ENCODE measurements around the gene MROH9. TPM values are rescaled to one million over a fixed set of nuclear protein-coding genes. Genes with fewer than 3 reads are reported as not detected.
"Not testable (repeated sequence)": the region's sequence is repeated elsewhere in the genome, so short reads cannot be mapped to it uniquely, and the experiment has no call there.

MROH9 gene, protein sequence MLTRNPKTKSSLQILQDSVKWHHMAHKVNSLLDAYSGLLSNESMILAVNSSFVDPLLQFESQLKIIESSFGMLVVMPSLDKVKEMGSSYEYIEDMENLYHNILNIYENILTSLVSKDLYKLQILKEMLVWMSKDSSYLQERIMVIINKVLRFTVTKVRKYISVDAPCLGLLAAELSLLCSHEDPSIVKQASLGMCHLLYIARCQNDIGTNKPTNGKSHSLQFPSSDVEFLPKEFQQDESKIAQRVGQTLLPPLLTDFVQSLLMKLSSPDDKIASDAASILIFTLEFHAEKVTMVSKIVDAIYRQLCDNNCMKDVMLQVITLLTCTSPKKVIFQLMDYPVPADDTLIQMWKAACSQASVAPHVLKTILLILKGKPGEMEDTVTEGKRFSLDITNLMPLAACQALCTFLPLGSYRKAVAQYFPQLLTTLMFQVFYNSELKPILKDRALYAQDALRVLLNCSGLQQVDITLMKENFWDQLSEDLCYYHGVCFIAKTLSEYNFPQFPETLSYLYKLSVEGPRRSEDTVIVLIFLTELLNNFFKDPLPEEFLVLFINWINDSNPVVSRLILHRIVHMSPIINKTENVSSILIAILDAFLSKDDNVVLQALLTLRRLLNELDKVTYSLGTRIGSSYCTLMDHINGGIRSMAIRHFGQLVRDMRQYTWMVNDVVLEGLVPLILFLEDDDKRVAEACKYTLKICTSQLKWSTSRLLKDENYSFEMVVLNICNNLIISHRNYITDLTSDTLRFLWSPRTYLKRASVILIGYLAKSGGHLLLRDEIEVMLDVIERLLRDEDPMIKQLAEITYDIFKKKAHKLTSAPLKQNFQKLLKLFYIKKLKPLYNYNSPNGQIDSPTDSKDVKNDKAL
- not detected for total RNA-seq
- polyA plus RNA-seq: not detected

DNA sequence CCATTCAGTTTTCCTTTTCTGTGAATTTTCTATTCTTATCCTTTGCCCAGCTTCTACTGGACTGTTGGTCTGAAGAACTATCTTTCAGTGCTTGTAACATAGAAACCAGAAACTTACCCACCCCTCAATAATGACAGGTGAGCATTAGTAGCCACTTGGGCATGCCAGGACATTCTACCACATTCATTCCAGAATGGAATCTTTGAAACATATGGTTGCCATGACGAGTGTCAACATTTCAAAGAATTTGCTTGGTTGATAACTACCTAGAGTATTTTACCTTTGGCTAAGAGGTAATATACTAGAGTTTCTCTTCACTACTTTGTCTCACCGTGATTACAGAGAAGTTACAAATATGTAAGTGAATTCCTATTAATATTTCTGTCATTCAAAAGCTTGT lies at the start of gene MROH9:
TSS of gene MROH9 (plus strand) at position 304 of the 400 bp plus-strand sequence. CDS start 10,023 bp downstream, outside the sequence.
- no peaks in the 10 kb centered on the region for H3K36me3 ChIP-seq (ENCODE audit: insufficient read depth)
- no peak within 1 kb of the TSS for H3K27ac ChIP-seq (ENCODE audit: low read depth)
- no peak for DNase-seq (ENCODE audit: extremely low spot score)
- H3K4me3 ChIP-seq (ENCODE audit: low read depth, low read length): no peak within 1 kb of the TSS
- 81% methylated on average over 2 of the region's 2 CpGs for WGBS
- no peaks in the 10 kb centered on the region for H3K4me1 ChIP-seq (ENCODE audit: insufficient read depth)

DNA sequence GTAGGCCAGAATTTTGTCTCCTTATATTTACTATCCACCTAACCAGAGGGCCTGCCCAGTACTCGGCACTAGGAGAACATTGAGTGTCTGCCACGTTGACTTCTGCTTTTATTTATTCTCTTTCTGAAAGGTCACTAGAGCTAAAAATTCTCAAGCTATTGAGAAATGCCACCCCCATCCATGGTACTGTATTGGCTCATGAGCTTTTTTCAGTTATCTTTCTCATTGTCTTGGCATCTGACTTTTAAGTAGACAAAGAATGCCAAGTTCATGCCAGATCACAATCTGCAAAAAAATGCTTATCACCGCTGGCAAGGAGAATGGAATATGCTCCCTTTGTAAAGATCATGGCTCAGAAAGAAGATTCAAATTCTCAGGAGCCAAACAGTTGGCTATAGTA lies 49.8 kb upstream of the MROH9 start:
- H3K4me3 ChIP-seq (ENCODE audit: low read depth, low read length): no peak overlapping the region
- 57% methylated on average over 3 of the region's 3 CpGs for WGBS
- no peak for DNase-seq (ENCODE audit: extremely low spot score)

DNA sequence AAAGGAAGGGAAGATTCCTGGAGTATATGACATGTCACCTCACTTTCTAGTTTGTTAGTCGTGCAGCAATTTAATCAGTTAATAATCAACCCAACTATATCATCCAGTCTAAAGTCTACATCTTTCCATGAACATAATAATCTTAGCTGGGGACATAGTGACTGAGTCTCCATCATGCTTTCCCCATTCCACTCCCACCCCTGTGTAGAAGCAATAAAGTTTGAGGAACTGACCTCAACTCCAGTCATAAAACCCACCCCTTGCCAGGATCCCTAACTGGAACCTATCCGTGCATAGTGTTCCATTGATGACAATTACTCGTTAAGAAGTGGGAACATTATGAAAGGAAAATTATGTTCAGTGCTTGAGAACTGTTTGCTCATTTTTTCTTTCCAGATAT lies 48.9 kb upstream of the MROH9 start:
- WGBS: 84% methylated on average over 3 of the region's 3 CpGs

More for the DNA sequence above, 49.8 kb upstream of the MROH9 start:
- no peak overlapping the region for H3K27ac ChIP-seq (ENCODE audit: low read depth)
- no peaks in the 10 kb centered on the region for H3K4me1 ChIP-seq (ENCODE audit: insufficient read depth)
- no peaks in the 10 kb centered on the region for H3K36me3 ChIP-seq (ENCODE audit: insufficient read depth)

DNA sequence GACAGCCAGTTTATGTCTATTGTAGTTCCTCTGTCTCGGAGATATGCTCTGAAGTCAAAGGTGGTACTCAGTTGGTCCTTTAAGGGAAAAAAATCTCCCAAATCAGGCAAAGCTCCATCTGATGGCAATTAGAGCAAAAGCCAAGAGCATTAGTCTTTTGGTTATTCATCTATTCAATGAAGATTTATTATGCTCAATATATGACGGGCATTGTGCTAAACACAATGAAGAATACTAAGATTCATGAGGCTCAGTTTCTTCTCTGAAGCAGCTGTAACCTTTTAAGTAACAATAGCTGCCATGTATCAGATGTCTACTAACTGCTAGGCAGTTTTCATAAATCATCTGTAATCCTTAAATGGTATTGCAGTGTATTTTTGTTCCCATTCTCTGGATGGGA lies 47.6 kb upstream of the MROH9 start:
- Histone ChIP-seq H3K36me3 (ENCODE audit: insufficient read depth) (no peaks in the 10 kb centered on the region), H3K4me3 (ENCODE audit: low read depth, low read length) (no peak overlapping the region), H3K4me1 (ENCODE audit: insufficient read depth) (no peaks in the 10 kb centered on the region), H3K27ac (ENCODE audit: low read depth) (no peak overlapping the region)
- WGBS: 78% methylated on average over 2 of the region's 2 CpGs
- DNase-seq (ENCODE audit: extremely low spot score): no peak

More for the DNA sequence above, 48.9 kb upstream of the MROH9 start:
- H3K36me3 ChIP-seq (ENCODE audit: insufficient read depth): no peaks in the 10 kb centered on the region
- no peaks in the 10 kb centered on the region for H3K4me1 ChIP-seq (ENCODE audit: insufficient read depth)
- no peak overlapping the region for H3K4me3 ChIP-seq (ENCODE audit: low read depth, low read length)
- H3K27ac ChIP-seq (ENCODE audit: low read depth): no peak overlapping the region
- no peak for DNase-seq (ENCODE audit: extremely low spot score)

DNA sequence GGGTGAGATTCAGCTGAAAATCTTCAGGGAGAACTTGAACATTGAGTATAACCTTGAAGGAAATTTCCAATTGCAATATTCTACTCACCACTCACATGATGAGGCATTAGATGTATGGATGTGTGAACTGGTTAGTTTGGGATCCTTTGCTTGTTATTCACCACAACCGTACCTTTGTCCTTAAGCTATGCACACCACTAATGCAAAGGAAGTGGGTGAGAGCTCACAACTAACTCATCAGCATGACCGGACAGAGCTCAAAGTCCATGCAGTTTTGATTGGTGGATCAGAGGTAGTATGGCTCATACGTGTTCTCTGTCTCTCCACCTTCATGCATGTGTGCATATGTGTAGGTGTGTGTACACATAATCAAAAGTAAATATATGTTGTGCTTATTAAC lies 43.5 kb upstream of the MROH9 start:
- no peak overlapping the region for H3K27ac ChIP-seq (ENCODE audit: low read depth)
- no peaks in the 10 kb centered on the region for H3K4me1 ChIP-seq (ENCODE audit: insufficient read depth)
- no peak overlapping the region for H3K4me3 ChIP-seq (ENCODE audit: low read depth, low read length)
- WGBS: 95% methylated on average over 3 of the region's 3 CpGs
- no peak for DNase-seq (ENCODE audit: extremely low spot score)
- no peaks in the 10 kb centered on the region for H3K36me3 ChIP-seq (ENCODE audit: insufficient read depth)

DNA sequence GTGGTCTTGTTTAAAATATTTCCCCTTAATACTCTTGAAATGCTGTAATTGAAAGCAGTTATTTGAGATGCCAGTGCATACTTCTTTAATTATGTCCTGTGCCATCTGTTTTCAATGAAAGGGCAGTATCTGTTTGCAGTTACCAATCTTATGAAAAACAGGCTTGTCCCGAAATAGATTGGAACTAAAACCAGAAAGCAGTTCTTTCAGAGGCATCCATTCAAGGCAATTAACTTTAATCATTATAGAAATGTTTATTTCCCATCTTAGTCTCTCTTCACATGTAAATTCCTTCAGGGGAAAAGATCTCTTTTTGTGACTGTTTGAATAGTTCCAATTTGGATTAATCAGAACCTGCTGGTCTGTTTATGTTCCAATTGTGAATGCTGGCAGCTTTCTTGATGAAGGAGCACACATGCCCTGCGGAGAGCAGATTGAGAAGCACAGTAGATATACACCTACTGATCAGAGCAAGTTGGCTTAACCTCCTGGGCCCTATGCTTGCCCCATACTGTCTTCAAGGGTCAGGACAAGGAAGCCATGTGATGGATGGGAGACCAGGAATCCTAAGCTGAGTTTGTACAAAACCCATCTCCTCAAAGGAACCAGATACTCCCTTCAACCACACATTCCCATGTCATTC lies 41.6 kb upstream of the MROH9 start:
- Histone ChIP-seq H3K4me3 (ENCODE audit: low read depth, low read length) (no peak overlapping the region), H3K36me3 (ENCODE audit: insufficient read depth) (no peaks in the 10 kb centered on the region), H3K4me1 (ENCODE audit: insufficient read depth) (no peaks in the 10 kb centered on the region), H3K27ac (ENCODE audit: low read depth) (no peak overlapping the region)
- DNase-seq (ENCODE audit: extremely low spot score): no peak
- WGBS: 46% methylated on average over 2 of the region's 2 CpGs

DNA sequence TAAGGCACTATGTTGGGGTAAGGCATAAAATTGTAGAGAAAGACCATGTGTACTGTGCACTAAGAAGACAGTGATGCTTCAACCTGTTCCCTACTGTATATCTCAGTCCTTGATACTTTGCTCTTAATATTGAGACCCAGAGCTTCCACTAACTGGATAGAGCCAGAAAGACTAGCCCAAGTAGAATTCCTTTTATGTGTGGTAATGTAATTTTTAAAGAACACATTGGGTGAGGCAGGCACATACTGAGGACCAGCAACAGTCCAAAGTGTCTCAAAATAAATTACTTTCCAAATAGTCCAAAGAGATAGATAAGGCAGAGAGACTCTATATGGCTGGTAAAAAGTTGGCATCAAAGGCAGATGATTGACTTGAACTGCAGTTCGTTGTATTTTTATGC lies 31.4 kb upstream of the MROH9 start:
- no peaks in the 10 kb centered on the region for H3K36me3 ChIP-seq (ENCODE audit: insufficient read depth)
- 90% methylated on average over 1 of the region's 1 CpG for WGBS
- no peak overlapping the region for H3K27ac ChIP-seq (ENCODE audit: low read depth)
- no peak overlapping the region for H3K4me3 ChIP-seq (ENCODE audit: low read depth, low read length)
- DNase-seq (ENCODE audit: extremely low spot score): no peak
- H3K4me1 ChIP-seq (ENCODE audit: insufficient read depth): no peaks in the 10 kb centered on the region

DNA sequence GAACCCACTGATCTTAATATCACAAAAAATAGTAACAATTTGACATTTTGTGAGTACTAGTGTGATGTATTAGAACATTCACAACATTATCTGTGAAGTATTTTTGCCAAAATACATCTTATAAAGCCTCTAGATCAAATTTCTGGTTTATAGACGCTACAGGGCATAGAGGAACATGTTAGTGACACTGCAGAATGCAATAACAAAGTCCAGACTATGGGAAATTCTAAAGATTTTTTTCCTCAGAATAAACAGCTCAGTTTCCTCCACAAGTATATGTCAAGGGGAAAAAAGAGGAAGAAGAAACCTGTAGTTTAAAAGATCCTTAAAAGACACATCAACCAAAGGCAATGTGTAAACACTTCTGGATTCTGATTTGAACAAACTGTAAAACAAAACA lies 26.4 kb upstream of the MROH9 start:
- DNase-seq (ENCODE audit: extremely low spot score): no peak
- Histone ChIP-seq H3K36me3 (ENCODE audit: insufficient read depth) (no peaks in the 10 kb centered on the region), H3K4me3 (ENCODE audit: low read depth, low read length) (no peak overlapping the region), H3K4me1 (ENCODE audit: insufficient read depth) (no peaks in the 10 kb centered on the region), H3K27ac (ENCODE audit: low read depth) (no peak overlapping the region)
- WGBS: 38% methylated on average over 1 of the region's 1 CpG

DNA sequence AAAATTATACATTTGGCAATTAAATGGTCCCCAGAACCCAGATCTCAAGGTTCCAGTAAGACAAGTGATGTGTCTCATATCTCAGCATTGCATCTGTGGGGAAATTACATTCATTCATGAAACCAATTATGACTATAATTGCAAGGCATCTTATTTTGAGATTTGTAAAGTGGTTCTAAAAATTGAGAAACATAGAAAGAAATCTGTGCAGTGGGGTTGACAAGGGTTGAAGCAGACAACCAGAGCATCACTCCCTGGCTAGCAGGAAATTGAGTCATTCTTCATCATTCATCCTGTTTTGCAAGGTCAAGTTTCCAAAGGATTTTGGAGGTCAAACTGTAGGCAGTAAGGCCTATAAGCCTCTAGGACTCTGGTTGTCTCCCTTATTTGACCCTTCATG lies 25.1 kb upstream of the MROH9 start:
- H3K27ac ChIP-seq (ENCODE audit: low read depth): no peak overlapping the region
- H3K4me1 ChIP-seq (ENCODE audit: insufficient read depth): no peaks in the 10 kb centered on the region
- DNase-seq (ENCODE audit: extremely low spot score): no peak
- H3K36me3 ChIP-seq (ENCODE audit: insufficient read depth): no peaks in the 10 kb centered on the region
- no peak overlapping the region for H3K4me3 ChIP-seq (ENCODE audit: low read depth, low read length)

DNA sequence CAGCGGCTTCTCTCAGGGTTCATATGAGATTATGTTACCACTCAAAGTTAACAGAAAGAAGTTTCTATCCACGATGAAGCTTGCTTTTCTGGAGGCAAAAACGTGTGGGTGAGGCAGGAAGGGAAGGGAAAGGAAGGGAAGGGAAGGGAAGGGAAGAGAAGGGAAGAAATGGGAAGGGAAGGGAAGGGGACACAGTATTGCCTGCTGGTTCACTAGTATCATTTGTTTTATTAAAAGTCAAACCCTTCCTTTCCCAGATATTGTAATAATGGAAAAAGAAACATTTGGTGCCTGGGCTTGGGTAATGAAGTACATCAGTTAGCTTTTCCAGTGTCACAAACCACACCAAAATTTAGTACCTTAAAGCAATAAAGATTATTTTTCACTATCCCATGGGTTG lies 18.0 kb upstream of the MROH9 start:
- DNase-seq (ENCODE audit: extremely low spot score): no peak
- H3K27ac ChIP-seq (ENCODE audit: low read depth): no peak overlapping the region
- H3K36me3 ChIP-seq (ENCODE audit: insufficient read depth): no peaks in the 10 kb centered on the region
- no peak overlapping the region for H3K4me3 ChIP-seq (ENCODE audit: low read depth, low read length)
- no peaks in the 10 kb centered on the region for H3K4me1 ChIP-seq (ENCODE audit: insufficient read depth)
- WGBS: 55% methylated on average over 3 of the region's 3 CpGs

DNA sequence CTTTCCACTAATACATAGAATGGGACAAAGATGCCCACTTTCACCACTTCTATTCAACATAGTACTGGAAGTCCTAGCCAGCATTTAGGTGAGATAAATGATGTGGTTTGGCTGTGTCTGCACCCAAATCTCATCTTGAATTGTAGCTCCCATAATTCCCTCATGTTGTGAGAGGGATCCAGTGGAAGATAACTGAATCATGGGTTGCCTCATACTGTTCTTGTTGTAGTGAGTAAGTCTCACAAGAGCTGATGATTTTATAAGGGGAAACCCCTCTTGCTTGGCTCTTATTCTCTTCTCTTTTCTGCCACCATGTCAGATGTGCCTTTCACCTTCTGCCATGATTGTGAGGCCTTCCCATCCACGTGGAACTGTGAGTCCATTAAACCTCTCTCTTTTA lies 10.7 kb upstream of the MROH9 start:
- DNase-seq (ENCODE audit: extremely low spot score); H3K36me3 ChIP-seq (ENCODE audit: insufficient read depth); H3K4me3 ChIP-seq (ENCODE audit: low read depth, low read length); H3K4me1 ChIP-seq (ENCODE audit: insufficient read depth); H3K27ac ChIP-seq (ENCODE audit: low read depth): not testable (repeated sequence)
- 38% methylated on average over 1 of the region's 1 CpG for WGBS

DNA sequence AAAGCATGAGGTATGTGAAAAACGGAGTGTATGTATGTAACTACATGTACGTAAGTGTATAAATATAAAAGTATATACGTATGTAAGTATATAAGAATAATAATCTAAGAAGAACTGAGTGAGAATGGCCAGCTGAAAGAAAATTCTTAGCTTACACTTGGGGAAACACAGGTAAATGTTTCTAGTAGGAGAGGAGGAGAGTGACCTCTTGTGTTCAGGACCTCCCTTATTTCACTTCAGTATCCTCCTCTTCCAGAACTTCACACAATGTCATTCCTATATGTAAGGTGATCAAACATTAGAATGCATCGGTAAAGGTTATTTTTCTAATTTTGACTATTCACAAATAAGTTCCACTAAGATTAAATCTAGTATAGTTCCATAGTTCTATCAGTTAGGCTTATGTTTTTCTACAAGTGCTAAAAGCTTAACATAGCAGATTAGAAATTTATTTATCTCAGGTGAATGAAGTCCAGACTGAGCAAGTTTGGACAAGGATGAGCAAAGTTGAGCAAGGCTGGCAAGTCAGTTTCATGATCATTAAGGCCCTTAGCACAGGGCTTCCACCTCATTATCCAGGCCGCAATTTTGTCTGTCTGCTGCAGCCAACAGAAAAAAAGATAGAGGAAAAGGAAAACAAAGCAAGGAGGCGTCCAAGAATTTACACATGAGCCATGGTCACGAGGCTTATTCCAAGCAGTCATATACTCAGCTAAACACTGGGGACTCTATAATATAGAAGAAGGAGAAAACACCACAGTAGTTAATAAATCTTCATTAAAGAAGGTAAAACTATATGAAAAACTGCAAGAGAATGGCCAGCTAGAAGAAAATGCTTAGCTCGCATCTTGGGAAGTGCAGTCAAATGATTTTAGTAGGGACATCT lies 7.1 kb upstream of the MROH9 start:
- Histone ChIP-seq H3K4me1 (ENCODE audit: insufficient read depth) (no peaks in the 10 kb centered on the region), H3K27ac (ENCODE audit: low read depth) (no peak overlapping the region), H3K36me3 (ENCODE audit: insufficient read depth) (no peaks in the 10 kb centered on the region), H3K4me3 (ENCODE audit: low read depth, low read length) (no peak overlapping the region)
- WGBS: 62% methylated on average over 8 of the region's 8 CpGs
- no peak for DNase-seq (ENCODE audit: extremely low spot score)

DNA sequence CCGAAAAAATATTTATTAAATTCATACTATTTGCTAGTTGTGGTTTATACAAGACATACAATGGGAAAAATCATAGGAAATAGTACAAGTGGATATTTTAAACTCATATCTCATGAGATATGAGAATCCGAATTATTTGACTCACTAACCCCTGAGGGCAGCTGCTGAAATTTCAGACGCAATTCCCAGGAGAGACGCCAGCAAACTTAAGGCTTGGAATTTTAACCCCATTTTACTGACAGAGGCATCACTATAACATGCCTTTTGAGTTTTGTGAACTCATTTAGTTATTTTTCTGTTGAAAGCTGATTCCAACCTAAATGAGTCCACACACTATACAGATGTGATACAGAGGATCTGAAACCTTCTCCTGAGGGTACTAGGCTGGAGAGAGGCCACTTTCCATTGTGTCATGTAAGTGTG lies 5.9 kb upstream of the MROH9 start:
- Histone ChIP-seq H3K27ac (ENCODE audit: low read depth) (no peak overlapping the region), H3K4me3 (ENCODE audit: low read depth, low read length) (no peak overlapping the region), H3K36me3 (ENCODE audit: insufficient read depth) (no peaks in the 10 kb centered on the region), H3K4me1 (ENCODE audit: insufficient read depth) (no peaks in the 10 kb centered on the region)
- DNase-seq (ENCODE audit: extremely low spot score): no peak
- WGBS: 41% methylated on average over 4 of the region's 4 CpGs
